ENCODE data around the gene POLR2E.

DNA sequence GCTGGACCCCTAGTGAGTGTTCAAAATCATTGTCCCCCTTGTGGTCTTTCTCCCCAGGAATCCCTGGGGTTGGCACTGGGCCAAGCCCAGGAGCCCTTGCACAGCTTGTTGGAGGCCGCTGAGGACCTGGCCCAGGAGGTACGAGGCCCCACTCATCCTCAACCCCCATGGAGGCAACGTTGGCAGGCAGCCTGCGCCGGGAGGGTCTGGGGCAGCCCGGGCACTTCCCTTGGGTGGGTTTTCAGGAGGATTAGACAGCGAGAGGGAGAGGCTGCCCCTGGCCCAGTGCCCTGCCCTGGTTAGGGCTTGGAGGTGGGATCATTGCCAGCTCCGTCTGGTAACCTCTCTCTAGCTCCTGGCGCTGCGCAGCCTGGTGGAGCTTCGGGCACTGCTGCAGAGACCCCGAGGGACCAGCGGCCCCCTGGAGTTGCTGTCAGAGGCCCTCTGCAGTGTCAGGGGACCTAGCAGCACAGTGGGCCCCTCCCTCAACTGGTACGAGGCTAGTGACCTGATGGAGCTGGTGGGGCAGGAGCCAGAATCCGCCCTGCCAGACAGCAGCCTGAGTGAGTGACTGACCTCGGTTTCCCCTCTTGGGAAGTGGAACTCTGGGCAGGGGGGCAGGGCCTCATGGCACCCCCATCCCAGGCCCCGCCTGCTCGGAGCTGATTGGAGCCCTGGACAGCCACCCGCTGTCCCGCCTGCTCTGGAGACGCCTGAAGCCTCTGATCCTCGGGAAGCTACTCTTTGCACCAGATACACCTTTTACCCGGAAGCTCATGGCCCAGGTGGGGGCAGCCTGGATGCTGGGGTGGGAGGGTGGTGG is 52.3 kb downstream of the POLR2E start:
- TF ChIP-seq CTCF (IDR thresholded peaks at IDR 0.05 in 2 of 3, conservative IDR thresholded peaks at IDR 0.05 in 1 of 3; ENCODE audit: control insufficient read depth in 2 of 3, extremely low read depth in 1 of 3, insufficient read depth in 1 of 3, low read depth in 3 of 3, low read length in 3 of 3) (no peak), TARDBP (IDR thresholded peaks at IDR 0.05; ENCODE audit: borderline replicate concordance) (no peak)

Measured in GM12878 (cell line).